ENCODE data around the gene RALGAPA1. TPM values are rescaled to one million over a fixed set of nuclear protein-coding genes. Genes with fewer than 3 reads are reported as not detected.

The RALGAPA1 gene
- total RNA-seq: 31.3 and 36.0 TPM in 2 replicates

GRCh38 chr14:35808638-35809563, at the start of gene RALGAPA1:
RALGAPA1 (minus strand) TSS chr14:35809295; CDS start chr14:35808835, 460 bp downstream.

GRCh38 chr14:35826218-35826951, 17.3 kb upstream of the RALGAPA1 start, which contains the start of gene BRMS1L:
BRMS1L (plus strand) TSS chr14:35826338; CDS start chr14:35826517, 179 bp downstream.

GRCh38 chr14:35533357-35534207, 275.5 kb downstream of the RALGAPA1 start, which contains the start of gene INSM2:
INSM2 (plus strand) TSS chr14:35534164; CDS start chr14:35534253, 89 bp downstream.

Other genes with a start within 250 kb of the RALGAPA1 start
- gene BRMS1L, start 17.0 kb upstream of the RALGAPA1 start, total RNA-seq: 3.2 and 3.4 TPM in 2 replicates

Data from tracheal epithelial cell (primary cell).